Adipose tissue (tissue), 3 donors: ENCODE data around the gene LRRC27. TPM values are rescaled to one million over a fixed set of nuclear protein-coding genes. Genes with fewer than 3 reads are reported as not detected.

Source experiments
- H3K27ac ChIP-seq: one replicate; pipeline ENCODE4 v1.5.1; 2013; ENCODE audit warnings: low read depth, low read length
- WGBS, 3 donors: extraction: QIAGEN DNeasy Blood & Tissue Kit; methylation state at CpG; one replicate each; pipeline ENCODE4 v1.1.7; 2013; 5-methylcytosine and 5-hydroxymethylcytosine counted together
- polyA plus RNA-seq, 3 donors: library from polyadenylated mRNA; stranded (reverse); fragments of 200-250 nt; gene quantifications; one replicate each; pipeline ENCODE4 v1.2.3, GENCODE V29; 2013
- donor health status: healthy with polysubstance abuse.
- donor health status: Bipolar disorder and iron deficiency.
- donor health status: healthy.

The LRRC27 gene
- polyA plus RNA-seq, 3 donors, result 3.4 to 6.1 (median 5.0) TPM

GRCh38 chr10:132411561-132412253 is 79.7 kb downstream of the LRRC27 start:
- 6 to 18% (median 13%) methylated on average over 23 of the region's 23 CpGs for WGBS, 3 donors

DNA sequence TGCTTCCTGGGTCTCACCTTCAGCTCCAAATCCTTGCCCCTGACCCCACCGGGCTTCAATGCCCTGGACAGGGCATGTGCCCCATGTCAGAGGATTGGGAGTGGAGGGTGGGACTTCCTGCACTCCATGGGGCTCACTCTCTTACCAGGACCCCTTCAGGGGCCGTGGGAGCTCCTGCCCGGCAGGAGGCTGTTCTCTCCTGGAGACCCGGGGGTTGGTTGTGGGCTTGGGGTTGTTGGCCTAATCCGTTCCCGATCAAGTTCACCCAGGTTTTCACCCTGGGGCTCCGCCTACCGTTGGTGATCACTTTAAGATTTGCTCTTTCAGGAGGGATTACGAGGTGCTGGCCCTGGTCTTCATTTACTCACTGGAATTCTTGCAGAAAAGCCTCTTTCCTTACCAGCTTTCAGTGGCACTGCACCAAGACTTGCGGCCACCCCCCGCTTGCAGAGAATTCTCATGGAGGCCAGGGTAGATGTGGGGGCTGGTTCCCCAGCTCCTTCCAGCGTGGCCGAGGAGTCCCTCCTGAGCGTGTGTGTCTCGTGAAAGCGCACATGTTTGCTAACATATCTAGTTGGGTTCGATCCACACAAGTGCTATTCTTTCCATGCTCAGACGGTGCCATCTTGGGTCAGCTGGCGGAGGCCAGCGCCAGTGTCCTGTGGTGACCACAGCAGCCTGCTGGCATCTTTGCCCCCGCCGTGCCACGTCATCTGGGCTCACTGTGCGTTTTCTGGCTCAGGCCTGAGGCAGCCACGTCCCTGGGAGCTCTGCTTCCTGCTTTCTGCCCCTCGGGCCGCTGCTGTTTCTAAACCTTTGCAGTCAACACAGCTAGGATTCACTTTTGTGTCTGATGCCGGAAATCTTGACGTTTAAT is 80.6 kb downstream of the LRRC27 start:
- 41 to 77% (median 77%) methylated on average over 29 of the region's 29 CpGs for WGBS, 3 donors

More at GRCh38 chr10:132411561-132412253, 79.7 kb downstream of the LRRC27 start:
- no peak overlapping the region for H3K27ac ChIP-seq

GRCh38 chr10:132413226-132414205 is 81.5 kb downstream of the LRRC27 start:
- 62 to 86% (median 81%) methylated on average over 32 of the region's 32 CpGs for WGBS, 3 donors
- no peak overlapping the region for H3K27ac ChIP-seq

More for the DNA sequence above, 80.6 kb downstream of the LRRC27 start:
- no peak overlapping the region for H3K27ac ChIP-seq

DNA sequence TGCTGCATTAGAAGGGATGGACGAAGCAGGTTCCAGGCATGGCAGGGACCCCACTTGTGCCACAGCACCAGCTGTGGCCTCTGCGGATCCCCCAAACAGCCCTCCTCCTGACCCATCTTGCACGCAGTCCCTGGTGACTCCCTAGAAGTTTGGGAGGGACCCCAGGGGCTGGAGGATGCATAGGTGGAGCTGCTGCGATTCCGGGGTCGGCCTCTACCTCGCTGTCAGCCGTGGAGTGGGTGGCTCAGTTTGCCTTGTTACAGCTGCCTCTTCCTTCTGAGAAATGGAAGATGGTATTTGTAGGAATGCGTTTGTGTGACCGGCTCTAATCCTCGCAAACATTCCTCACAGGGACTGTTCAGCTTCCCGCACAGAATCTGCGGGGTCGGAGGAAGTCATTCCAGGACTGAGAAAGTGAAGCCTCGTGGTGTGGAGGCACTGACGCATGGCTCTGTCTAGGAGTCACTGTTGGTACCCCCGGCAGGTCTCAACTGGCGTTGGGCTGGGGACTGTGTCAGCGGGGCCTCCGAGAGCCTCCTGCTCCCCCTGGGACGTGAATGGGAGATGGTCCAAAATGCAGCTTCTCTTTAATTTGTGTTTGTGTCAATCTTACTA is 82.5 kb downstream of the LRRC27 start:
- 82 to 89% (median 88%) methylated on average over 21 of the region's 21 CpGs for WGBS, 3 donors
- no peak overlapping the region for H3K27ac ChIP-seq

DNA sequence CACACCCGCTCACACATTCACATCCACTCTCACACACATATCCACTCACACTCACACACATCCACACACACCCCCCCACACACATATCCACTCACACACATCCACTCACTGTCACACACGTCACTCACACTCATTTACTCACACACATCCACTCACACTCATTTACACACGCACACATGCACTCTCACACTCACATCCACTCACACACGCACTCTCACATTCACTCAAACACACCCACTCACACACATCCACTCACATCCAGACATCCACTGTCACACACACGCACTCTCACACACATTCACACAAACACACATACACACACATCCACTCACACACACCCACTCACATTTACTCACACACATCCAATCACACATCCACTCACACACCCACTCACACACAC is 83.3 kb downstream of the LRRC27 start:
- no peak overlapping the region for H3K27ac ChIP-seq
- whole genome bisulfite sequencing, 3 donors, result 89 to 97% (median 96%) methylated on average over 5 of the region's 5 CpGs

- no peak overlapping the region for H3K27ac ChIP-seq
- WGBS, 3 donors, result 79 to 95% (median 93%) methylated on average over 15 to 22 of the region's 22 CpGs
Measured at GRCh38 chr10:132415956-132416355, 84.0 kb downstream of the LRRC27 start.

DNA sequence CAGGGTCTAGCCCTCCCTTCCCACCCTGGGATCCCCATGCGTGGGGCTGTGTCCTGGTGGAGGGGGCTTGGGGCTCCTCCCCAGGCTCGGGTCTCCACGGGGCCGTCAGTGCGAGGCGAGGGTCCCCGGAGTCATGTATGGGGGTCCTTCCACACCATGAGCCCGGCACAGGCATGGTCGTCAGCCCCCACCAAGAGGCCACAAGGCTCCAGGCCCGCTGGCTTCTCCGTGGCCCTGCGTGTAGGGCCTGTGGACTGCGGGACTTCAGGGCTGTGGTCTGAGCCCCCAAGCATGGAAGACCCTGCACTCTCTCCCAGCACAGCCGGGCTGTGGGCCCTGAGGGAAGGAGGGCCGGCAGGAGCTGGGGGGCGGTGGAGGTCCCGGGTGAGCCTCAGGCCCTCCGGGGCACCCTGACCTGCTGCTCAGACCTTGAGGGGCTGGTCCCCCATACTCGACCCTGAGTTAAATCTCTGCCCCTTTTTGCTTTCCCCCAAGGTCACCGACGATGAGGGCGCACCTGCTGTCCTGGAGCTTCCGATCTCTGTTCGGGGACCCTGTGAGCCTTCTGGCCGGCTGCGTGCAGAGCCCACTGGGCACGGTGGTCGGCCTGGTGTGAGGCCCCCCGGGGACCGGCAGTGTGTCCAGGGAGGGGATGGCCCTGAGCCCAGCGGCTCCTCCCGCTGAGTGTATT is 84.7 kb downstream of the LRRC27 start:
- 73 to 95% (median 93%) methylated on average over 27 to 32 of the region's 32 CpGs for WGBS, 3 donors
- H3K27ac ChIP-seq, result no peak overlapping the region

- H3K27ac ChIP-seq, result no peak overlapping the region
- WGBS, 3 donors, result 45 to 83% (median 82%) methylated on average over 26 of the region's 26 CpGs
Measured at GRCh38 chr10:132417257-132417910, 85.4 kb downstream of the LRRC27 start.

GRCh38 chr10:132417957-132418441 is 86.0 kb downstream of the LRRC27 start:
- WGBS, 3 donors, result 53 to 58% (median 55%) methylated on average over 20 of the region's 20 CpGs
- no peak overlapping the region for H3K27ac ChIP-seq

- H3K27ac ChIP-seq, result no peak overlapping the region
- 25 to 55% (median 54%) methylated on average over 18 of the region's 18 CpGs for WGBS, 3 donors
Measured at GRCh38 chr10:132418527-132419416, 86.8 kb downstream of the LRRC27 start.

GRCh38 chr10:132419538-132420468 is 87.8 kb downstream of the LRRC27 start:
- no peak overlapping the region for H3K27ac ChIP-seq
- 56 to 67% (median 67%) methylated on average over 23 to 25 of the region's 25 CpGs for WGBS, 3 donors

GRCh38 chr10:132420469-132420980 is 88.5 kb downstream of the LRRC27 start:
- no peak overlapping the region for H3K27ac ChIP-seq
- WGBS, 3 donors, result 34 to 52% (median 46%) methylated on average over 7 to 8 of the region's 8 CpGs

GRCh38 chr10:132420981-132421846 is 89.2 kb downstream of the LRRC27 start:
- 5 to 19% (median 17%) methylated on average over 32 to 33 of the region's 33 CpGs for WGBS, 3 donors
- H3K27ac ChIP-seq, result peak overlapping the region; percentile 59
